Stimulated activated CD4-positive, alpha-beta T cell treated with anti-CD3 and anti-CD28 coated beads, Interleukin-1b, Interleukin-23, amount 100 ng/mL, for 1 hour (primary cell): Measurements from ENCODE around the gene RUSF1.
"Not testable (repeated sequence)": the region's sequence is repeated elsewhere in the genome, so short reads cannot be mapped to it uniquely, and the experiment has no call there.

Experiments
- DNase-seq, 2 donors: peaks; one replicate each; pipeline ENCODE4 v3.0.0-alpha.2; 2020; ENCODE audit warnings: low read depth in 2 of 2

The RUSF1 gene

DNA sequence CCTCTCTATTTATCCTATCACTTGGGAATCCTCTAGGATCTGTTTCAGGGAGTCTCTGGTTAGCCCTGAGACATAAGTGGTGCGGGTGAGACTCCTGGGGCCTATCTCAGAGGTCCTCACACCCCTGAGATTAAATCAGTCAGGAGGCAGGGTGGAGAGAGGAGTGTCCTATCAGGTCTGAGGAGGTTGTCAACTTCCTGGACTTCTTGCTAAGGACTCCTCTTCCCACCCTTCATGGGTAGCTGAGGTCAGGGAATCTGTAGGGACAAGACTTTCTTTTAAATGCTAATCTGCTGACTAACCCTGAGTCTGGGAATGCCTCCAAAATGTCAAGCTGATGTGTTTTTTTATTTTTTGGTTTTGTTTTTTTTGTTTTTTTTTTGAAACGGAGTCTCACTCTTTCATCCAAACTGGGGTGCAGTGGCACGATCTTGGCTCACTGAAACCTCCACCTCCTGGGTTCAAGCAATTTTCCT, 55.5 kb downstream of the RUSF1 start:
- no peak for DNase-seq

GRCh38 chr16:31451681-31452351, 56.4 kb downstream of the RUSF1 start:
- DNase-seq = no peak

DNA sequence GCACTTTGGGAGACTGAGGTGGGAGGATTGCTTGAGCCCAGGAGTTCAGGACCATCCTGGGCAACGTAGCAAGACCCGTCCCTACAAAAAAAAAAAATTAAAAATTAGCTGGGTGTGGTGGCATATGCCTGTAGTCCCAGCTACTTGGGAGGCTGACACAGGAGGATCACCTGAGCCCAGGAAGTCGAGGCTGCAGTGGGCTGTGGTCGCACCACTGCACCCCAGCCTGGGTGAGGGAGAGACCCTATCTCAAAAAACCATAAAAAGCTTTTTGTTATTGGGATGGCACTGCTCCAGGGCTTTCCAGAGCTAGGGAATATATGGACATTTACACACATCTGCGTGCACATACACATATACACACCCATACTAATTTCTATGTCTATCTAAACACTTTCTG, 57.0 kb downstream of the RUSF1 start:
- no peak for DNase-seq

GRCh38 chr16:31445931-31446330, 62.3 kb downstream of the RUSF1 start:
- not testable (repeated sequence) for DNase-seq

DNA sequence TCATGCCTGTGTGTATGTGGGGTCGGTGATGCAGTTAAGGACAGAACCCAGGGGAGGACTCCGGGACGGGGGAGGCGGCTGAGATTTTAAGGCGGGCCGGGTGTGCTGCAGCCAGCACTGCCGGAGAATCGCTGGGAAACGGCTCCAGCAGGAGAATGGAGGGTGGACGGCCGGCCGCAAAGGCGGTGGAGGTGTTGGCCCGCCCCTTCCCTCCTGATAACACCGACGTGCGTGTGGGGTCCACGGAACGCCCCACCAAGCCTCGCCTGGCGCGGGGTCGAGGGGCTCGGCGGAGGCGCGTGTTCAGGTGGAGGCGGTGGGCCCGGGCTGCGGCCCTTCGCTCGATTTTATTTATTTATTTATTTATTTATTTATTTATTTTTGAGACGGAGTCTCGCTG, 66.2 kb downstream of the RUSF1 start:
- no peak for DNase-seq

- DNase-seq = no peak
Measured at GRCh38 chr16:31440516-31441184, 67.5 kb downstream of the RUSF1 start.

- DNase-seq = no peak
Measured at GRCh38 chr16:31439519-31439918, 68.7 kb downstream of the RUSF1 start.
